ENCODE data around the gene CDH23. TPM values are rescaled to one million over a fixed set of nuclear protein-coding genes. Genes with fewer than 3 reads are reported as not detected.

CDH23 gene
- total RNA-seq, 1 donor from 2014 or later: 10.3 TPM

DNA sequence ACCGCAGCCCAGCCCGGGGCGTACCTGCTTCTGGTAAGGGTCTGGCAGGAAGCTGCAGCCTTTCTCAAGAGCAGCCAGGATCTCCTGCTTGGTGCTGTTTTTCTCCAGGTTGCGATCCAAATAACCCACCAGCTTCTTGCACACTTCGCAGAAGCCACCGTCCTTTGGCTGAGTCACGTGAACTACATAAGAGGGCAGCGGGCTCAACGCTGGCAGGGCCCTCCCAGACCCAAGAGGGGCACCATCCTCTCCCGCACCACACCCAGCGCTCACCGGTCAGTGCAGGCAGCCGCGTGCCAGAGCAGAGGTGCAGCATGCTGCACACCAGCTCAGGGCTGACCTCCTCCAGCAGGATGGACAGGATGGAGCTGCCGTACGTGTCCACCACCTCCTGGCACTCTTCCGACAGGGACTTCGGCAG, 422.7 kb downstream of the CDH23 start:
- intact Hi-C loops (cut with DNase I): loop anchor here (10.0 kb wide), 1 partner anchor 75 kb away; no protein-coding TSS in a partner anchor
- H3K4me1 ChIP-seq: no peaks in the 10 kb centered on the region
- DNase-seq (ENCODE audit: extremely low spot score in 2 of 2): no peak
- no peaks in the 10 kb centered on the region for H3K9me3 ChIP-seq
- no peak overlapping the region for H3K27ac ChIP-seq
- TF ChIP-seq, protein P1, sequence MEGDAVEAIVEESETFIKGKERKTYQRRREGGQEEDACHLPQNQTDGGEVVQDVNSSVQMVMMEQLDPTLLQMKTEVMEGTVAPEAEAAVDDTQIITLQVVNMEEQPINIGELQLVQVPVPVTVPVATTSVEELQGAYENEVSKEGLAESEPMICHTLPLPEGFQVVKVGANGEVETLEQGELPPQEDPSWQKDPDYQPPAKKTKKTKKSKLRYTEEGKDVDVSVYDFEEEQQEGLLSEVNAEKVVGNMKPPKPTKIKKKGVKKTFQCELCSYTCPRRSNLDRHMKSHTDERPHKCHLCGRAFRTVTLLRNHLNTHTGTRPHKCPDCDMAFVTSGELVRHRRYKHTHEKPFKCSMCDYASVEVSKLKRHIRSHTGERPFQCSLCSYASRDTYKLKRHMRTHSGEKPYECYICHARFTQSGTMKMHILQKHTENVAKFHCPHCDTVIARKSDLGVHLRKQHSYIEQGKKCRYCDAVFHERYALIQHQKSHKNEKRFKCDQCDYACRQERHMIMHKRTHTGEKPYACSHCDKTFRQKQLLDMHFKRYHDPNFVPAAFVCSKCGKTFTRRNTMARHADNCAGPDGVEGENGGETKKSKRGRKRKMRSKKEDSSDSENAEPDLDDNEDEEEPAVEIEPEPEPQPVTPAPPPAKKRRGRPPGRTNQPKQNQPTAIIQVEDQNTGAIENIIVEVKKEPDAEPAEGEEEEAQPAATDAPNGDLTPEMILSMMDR (IDR thresholded peaks at IDR 0.05): no peak
- no peak for TF ChIP-seq POLR2AphosphoS5 (IDR thresholded peaks at IDR 0.05; ENCODE audit: insufficient read depth in 1 of 2, low read depth in 1 of 2)
- peaks cover 5 to 90% of the 10 kb centered on the region in 2 donors for H3K36me3 ChIP-seq
- no peak overlapping the region for H3K4me3 ChIP-seq
- H3K27me3 ChIP-seq: no peaks in the 10 kb centered on the region

DNA sequence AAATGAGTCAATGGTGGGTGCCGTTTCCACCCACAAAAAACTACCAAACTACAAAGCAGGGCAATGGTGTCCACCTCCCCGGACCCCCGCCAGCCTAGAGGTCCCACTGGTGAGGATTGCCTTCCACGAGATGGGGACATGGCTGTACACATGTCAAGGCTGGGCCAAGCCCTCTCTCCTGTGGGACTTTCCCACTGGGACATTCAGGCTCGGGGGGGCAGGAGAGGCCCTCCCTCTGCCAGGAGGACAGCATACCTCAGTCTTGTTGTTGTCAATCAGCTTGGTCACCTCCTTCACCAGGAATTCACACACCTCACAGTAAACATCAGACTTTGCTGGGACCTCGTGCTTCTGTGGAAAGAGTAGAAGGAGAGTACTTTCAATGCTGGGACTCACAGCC, 423.3 kb downstream of the CDH23 start:
- intact Hi-C loops (cut with DNase I): loop anchor here (10.0 kb wide), 1 partner anchor 75 kb away; no protein-coding TSS in a partner anchor

DNA sequence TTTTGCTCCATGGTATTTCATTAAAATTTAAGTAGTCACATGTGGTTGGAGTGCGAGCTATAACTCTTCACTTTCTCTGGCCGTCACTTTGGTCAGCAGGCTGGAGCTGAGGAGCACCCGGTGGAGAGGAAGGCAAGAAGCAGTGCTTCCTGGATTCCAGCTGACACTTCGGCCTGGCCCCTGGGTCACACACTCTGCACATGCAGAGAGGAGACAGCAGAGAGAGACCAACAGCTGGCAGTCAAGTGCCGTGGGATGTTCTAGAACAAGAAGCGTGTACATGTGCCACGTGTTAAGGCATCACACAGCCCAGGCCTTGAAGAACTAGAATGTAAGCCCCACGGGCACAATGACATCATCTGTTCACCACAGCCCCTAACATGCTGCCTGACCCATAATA, 424.2 kb downstream of the CDH23 start:
- no peak for DNase-seq (ENCODE audit: extremely low spot score in 2 of 2)
- peaks cover 5 to 95% of the 10 kb centered on the region in 2 donors for H3K36me3 ChIP-seq

More for the DNA sequence above, 423.3 kb downstream of the CDH23 start:
- H3K4me1 ChIP-seq: no peaks in the 10 kb centered on the region
- DNase-seq (ENCODE audit: extremely low spot score in 2 of 2): no peak
- no peak overlapping the region for H3K4me3 ChIP-seq
- no peaks in the 10 kb centered on the region for H3K27me3 ChIP-seq
- no peak overlapping the region for H3K27ac ChIP-seq
- H3K9me3 ChIP-seq: no peaks in the 10 kb centered on the region
- peaks cover 5 to 95% of the 10 kb centered on the region in 2 donors for H3K36me3 ChIP-seq
- TF ChIP-seq POLR2A (IDR thresholded peaks at IDR 0.05) (no peak), POLR2AphosphoS5 (IDR thresholded peaks at IDR 0.05; ENCODE audit: insufficient read depth in 1 of 2, low read depth in 1 of 2) (no peak)
- TF ChIP-seq, protein P1 (IDR thresholded peaks at IDR 0.05): no peak

DNA sequence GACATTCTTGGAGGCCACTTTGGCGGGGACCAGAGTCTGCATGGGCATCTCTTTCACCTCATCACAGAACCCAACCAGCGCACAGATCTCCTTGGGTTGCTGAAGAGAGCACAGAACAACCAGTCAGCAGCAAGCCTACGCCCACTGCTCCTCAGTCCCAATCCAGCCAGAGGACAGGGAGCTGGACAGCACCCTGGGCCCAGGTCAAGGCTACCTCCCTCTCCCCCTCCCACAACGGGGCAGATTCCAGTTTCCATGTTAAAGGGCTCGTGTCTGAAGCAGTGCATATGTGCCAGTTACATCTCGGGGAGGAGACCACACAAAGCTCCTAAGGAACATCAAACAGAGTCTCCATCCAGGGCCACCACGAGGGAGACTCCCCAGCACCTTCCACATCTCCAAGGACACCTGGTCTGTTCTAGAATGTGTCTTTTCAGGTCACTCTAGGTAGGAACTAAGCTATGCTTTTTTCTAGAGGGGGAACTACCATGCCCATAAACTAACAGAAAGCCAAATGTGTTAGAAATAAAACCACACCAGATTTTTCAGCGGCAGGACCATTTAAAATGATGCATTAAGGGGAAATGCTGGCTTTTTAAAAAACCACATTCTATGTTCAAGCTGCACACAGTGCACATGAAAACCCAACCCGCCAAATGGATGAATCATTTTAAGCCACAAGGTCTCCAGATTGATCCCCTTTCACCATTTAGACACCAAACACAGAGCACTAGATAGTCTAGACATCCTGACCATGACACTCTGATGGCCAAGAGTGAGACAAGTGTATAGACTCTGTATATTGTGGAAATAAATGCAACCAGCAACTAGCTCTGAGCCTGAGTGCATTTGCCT, 425.4 kb downstream of the CDH23 start:
- H3K9me3 ChIP-seq: no peaks in the 10 kb centered on the region
- no peak overlapping the region for H3K27ac ChIP-seq
- no peaks in the 10 kb centered on the region for H3K4me1 ChIP-seq
- no peak overlapping the region for H3K4me3 ChIP-seq
- no peaks in the 10 kb centered on the region for H3K27me3 ChIP-seq
- TF ChIP-seq POLR2AphosphoS5 (IDR thresholded peaks at IDR 0.05; ENCODE audit: insufficient read depth in 1 of 2, low read depth in 1 of 2): no peak
- TF ChIP-seq, protein P1 (IDR thresholded peaks at IDR 0.05): no peak
- no peak for DNase-seq (ENCODE audit: extremely low spot score in 2 of 2)
- peaks cover 5 to 94% of the 10 kb centered on the region in 2 donors for H3K36me3 ChIP-seq
- intact Hi-C loops (cut with DNase I): no loop called here

More for the DNA sequence above, 424.2 kb downstream of the CDH23 start:
- H3K27me3 ChIP-seq: no peaks in the 10 kb centered on the region
- no peaks in the 10 kb centered on the region for H3K9me3 ChIP-seq
- H3K27ac ChIP-seq: no peak overlapping the region
- no peak for TF ChIP-seq POLR2AphosphoS5 (IDR thresholded peaks at IDR 0.05; ENCODE audit: insufficient read depth in 1 of 2, low read depth in 1 of 2)
- no peak for TF ChIP-seq POLR2A (IDR thresholded peaks at IDR 0.05)
- TF ChIP-seq, protein P1 (IDR thresholded peaks at IDR 0.05): no peak
- H3K4me1 ChIP-seq: no peaks in the 10 kb centered on the region
- H3K4me3 ChIP-seq: no peak overlapping the region
- intact Hi-C loops (cut with DNase I): no loop called here

DNA sequence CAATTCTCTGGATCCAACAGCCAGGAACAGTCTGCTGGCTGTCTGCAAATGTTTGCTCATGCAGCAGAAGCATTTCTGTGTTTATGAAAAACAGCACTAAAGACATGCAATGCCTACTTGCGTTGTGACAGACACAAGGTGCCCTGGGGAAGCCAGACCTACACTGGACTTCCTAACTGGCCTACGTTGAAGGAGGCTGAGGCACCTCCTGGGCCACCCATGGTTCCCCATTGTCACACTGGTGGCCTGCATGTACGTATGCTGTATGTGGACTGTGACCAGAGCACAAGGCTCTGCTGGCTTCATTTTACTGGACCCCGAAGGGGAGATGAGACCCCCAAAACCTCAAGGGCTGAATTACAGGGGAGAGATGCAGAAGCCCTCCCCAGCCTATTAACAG, 426.6 kb downstream of the CDH23 start:
- Histone ChIP-seq H3K36me3 (peaks cover 5 to 95% of the 10 kb centered on the region in 2 donors), H3K4me3 (no peak overlapping the region), H3K27me3 (no peaks in the 10 kb centered on the region), H3K9me3 (no peaks in the 10 kb centered on the region), H3K4me1 (no peaks in the 10 kb centered on the region), H3K27ac (no peak overlapping the region)
- no peak for TF ChIP-seq POLR2AphosphoS5 (IDR thresholded peaks at IDR 0.05; ENCODE audit: insufficient read depth in 1 of 2, low read depth in 1 of 2)
- TF ChIP-seq, protein P1 (IDR thresholded peaks at IDR 0.05): no peak
- TF ChIP-seq POLR2A (IDR thresholded peaks at IDR 0.05): no peak
- no peak for DNase-seq (ENCODE audit: extremely low spot score in 2 of 2)
- intact Hi-C loops (cut with DNase I): no loop called here

Measured in vagina (tissue), 2 donors.